LoVo (cell line): Measurements from ENCODE around the gene CAMK2N1.

Experiments
- DNase-seq: peaks from one replicate; pipeline ENCODE4 v3.0.0-alpha.2; 2016; ENCODE audit warnings: low spot score

CAMK2N1 gene

GRCh38 chr1:20443703-20444586 is 42.1 kb downstream of the CAMK2N1 start:
- DNase-seq, result no peak

- DNase-seq, result no peak
Measured at GRCh38 chr1:20442920-20443625, 42.9 kb downstream of the CAMK2N1 start.

GRCh38 chr1:20440785-20441200 is 45.2 kb downstream of the CAMK2N1 start:
- DNase-seq, result peak; percentile 18

GRCh38 chr1:20439282-20439681 is 46.7 kb downstream of the CAMK2N1 start:
- DNase-seq, result no peak

GRCh38 chr1:20437640-20438039 is 48.4 kb downstream of the CAMK2N1 start:
- no peak for DNase-seq

- no peak for DNase-seq
Measured at GRCh38 chr1:20432891-20433290, 53.1 kb downstream of the CAMK2N1 start.
